Retinal pigment epithelial cell (primary cell): Measurements from ENCODE around the gene HS6ST3.

Experiments used
- DNase-seq: peaks from one replicate; pipeline ENCODE4 v3.0.0-alpha.2; 2010; ENCODE audit warnings: low read depth
- H3K4me3 ChIP-seq: 2 replicates; pipeline ENCODE4 v1.5.1; 2011; ENCODE audit warnings: mild to moderate bottlenecking, low read length, control low read depth, moderate library complexity
- CTCF ChIP-seq: conservative IDR thresholded peaks from 2 replicates; pipeline ENCODE4 v1.5.1; 2011; ENCODE audit warnings: low read depth, low read length, control low read depth, inconsistent platforms

Gene HS6ST3

GRCh38 chr13:96730676-96731075 lies 640.8 kb downstream of the HS6ST3 start:
- DNase-seq, result no peak
- no peak for TF ChIP-seq CTCF
- no peak overlapping the region for H3K4me3 ChIP-seq

- no peak for TF ChIP-seq CTCF
- DNase-seq, result no peak
- no peak overlapping the region for H3K4me3 ChIP-seq
Observed at GRCh38 chr13:96734499-96734898, 644.6 kb downstream of the HS6ST3 start.

GRCh38 chr13:96741779-96742178 lies 651.9 kb downstream of the HS6ST3 start:
- no peak for TF ChIP-seq CTCF
- DNase-seq, result no peak
- H3K4me3 ChIP-seq, result no peak overlapping the region

- DNase-seq, result no peak
Observed at GRCh38 chr13:96743296-96744089, 653.6 kb downstream of the HS6ST3 start.

GRCh38 chr13:96744367-96745331 lies 654.7 kb downstream of the HS6ST3 start:
- no peak for TF ChIP-seq CTCF
- H3K4me3 ChIP-seq, result no peak overlapping the region
- DNase-seq, result no peak

More at GRCh38 chr13:96743296-96744089, 653.6 kb downstream of the HS6ST3 start:
- H3K4me3 ChIP-seq, result no peak overlapping the region
- no peak for TF ChIP-seq CTCF

GRCh38 chr13:96746886-96747285 lies 657.0 kb downstream of the HS6ST3 start:
- TF ChIP-seq CTCF, result no peak
- no peak for DNase-seq
- H3K4me3 ChIP-seq, result no peak overlapping the region

GRCh38 chr13:96749825-96750224 lies 659.9 kb downstream of the HS6ST3 start:
- no peak for DNase-seq
- no peak overlapping the region for H3K4me3 ChIP-seq
- TF ChIP-seq CTCF, result no peak
